ENCODE results near the gene PTPN2.

- TF ChIP-seq CTCF (IDR thresholded peaks at IDR 0.05; ENCODE audit: low read depth, low read length) (no peak), EZH2phosphoT487 (IDR thresholded peaks at IDR 0.05; ENCODE audit: low read depth) (no peak)
Measured at GRCh38 chr18:12862467-12862866, 21.6 kb downstream of the PTPN2 start.
